ENCODE measurements around the gene LIMCH1. TPM values are rescaled to one million over a fixed set of nuclear protein-coding genes. Genes with fewer than 3 reads are reported as not detected.

Gene LIMCH1
- 31.6 to 45.0 TPM (median 37.8 TPM) in 5 replicates for total RNA-seq (2022; extraction: Qiagen RNA extraction; ENCODE audit: low read depth)

GRCh38 chr4:41538017-41538733 lies at the start of gene LIMCH1:
TSS of gene LIMCH1 (plus strand) at chr4:41538157. CDS start at chr4:41605996, 67,839 bp downstream.

GRCh38 chr4:41748571-41749475 lies 210.9 kb downstream of the LIMCH1 start, which contains the start of gene PHOX2B:
TSS of gene PHOX2B (minus strand) at chr4:41748725. CDS start at chr4:41748610, 115 bp downstream.

Other genes with a start within 250 kb of the LIMCH1 start
- not detected in 5 replicates for gene PHOX2B, start 210.6 kb downstream of the LIMCH1 start, total RNA-seq (2022; extraction: Qiagen RNA extraction; ENCODE audit: low read depth)

Measured in A549 treated with CpdA at 1 μM for 4 hours (cell line).